ENCODE measurements around the gene RPP25L.

The RPP25L gene

DNA sequence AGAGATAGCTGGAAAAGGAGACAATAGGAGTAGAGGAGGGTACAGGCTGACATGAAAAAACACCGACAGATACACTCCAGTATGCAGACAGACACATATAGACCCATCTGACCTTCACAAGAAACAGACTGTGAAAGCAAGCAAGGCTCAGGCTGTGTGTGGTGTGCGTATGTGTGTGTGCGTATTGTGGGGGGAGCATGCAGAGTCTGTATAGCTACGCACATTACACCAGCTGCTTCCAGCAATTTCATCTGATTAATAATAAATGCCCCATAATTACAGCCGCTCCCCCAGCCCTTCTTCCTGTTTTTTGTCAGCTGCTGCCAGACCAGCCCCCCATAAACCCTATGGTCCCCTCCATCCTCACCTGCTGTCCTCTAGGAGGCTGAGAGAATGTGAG lies 29.1 kb downstream of the RPP25L start:
- DNase-seq: no peak

DNA sequence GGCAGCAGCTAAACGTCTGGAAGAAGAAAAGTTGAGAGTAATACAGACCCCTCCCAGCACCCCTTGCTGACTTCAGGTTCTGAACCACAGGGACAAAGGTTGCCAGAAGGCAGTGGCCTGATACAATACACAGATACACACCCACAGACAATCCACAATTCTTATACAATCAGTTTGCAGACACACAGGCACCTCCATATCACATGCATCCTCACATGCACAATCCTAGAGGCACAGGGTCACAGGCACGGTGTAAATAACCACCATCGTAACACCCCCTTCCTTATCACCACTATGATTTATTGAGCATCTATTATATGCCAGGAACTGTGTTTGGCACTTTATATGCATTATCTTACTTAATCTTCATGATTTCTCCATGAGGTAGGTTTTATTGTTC lies 30.6 kb downstream of the RPP25L start:
- no peak for DNase-seq

GRCh38 chr9:34580358-34580757 lies 31.5 kb downstream of the RPP25L start:
- DNase-seq: no peak

DNA sequence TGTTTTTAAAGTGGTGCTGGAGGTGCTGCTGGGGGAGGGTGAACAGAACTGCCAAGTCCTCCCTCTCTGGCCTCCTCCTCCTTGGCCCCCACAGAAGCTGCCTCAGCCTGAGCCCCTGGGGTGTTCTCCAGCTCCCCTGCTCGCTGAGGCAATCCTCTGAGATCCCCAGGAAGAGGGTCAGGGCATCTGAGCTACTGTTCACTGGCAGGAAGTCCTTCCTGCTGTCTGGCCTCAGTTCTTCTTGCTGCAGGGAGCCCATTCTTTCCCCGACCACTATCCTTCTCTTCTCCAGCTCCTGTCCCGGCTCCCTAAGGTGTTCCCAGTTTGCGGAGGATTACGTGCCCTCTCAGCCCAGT lies 32.1 kb downstream of the RPP25L start:
- no peak for DNase-seq

DNA sequence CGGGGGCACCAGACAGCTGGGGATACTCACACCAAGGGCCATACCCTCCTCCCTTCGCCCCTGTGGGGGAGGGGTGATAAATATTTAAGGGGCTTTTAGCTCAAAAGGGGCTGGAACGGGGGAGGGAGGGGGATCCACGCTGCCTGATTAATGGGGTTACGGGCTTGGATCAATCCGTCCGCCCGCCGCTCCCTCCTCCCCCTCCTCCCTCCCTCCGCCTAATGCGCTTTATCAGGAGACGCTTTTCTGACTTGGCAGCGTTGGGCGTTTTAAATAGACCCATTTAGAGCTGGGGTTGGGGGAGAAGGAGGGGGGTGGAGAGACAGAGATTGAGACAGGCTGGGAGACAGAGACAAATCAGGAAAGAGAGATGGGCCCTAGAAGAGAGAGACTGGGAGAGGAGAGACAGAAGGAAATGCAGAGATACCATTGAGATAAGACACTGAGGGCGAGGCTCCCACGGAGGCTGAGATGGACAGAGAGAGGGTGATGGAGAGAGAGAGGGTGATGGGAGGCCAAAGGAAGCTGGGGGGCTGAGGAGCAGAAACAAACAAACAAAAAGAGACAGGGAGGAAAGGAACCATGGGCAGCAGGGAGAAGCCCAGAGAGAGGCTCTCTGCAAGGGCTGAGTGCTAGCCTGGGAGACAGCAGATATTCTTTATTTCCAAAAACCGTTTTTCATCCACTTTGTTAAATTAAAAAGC lies 32.6 kb downstream of the RPP25L start:
- no peak for DNase-seq

GRCh38 chr9:34578241-34579103 lies 33.4 kb downstream of the RPP25L start:
- peak; percentile 14 for DNase-seq

- DNase-seq: no peak
These were observed 34.3 kb downstream of the RPP25L start for GRCh38 chr9:34577400-34578240.

DNA sequence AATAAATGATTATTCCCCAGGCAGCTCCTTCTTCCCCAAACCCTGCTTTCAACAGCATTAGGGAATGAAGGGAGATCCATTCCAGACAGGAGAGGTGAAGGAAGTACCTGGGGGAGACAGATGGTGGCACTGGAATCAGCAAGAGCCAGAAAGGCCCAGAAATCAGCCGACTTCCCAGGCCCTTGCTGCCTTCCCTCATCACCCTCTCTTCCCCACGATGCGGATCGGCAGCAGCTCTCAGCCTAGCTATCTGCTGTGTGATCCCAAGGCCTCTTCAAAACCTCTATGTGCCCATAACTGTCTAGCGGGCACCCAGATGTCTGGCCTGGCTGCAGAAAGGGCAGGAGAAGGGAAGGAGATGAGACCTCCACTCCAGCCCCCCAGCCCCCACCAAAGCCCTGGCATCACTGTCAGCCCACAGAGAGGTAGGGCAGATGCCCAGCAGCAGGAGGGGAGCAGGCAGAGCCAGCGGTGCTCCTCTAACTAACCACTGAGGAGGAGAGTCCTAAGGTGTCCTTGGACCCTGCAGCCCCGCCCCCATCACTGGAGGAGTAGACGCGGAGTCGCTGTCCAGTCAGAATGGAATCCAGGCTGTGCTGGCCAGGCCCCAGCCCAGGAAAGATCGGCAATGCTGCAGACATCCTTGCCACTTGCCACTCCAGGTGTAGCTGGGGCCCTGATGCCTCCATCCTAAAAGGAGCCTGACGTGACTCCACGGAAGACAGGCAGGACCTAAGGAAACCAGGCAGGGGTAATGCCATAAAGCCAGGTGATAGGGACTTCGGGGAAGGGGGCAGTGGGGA lies 35.1 kb downstream of the RPP25L start:
- DNase-seq: no peak

- DNase-seq: no peak
These were observed 35.9 kb downstream of the RPP25L start for GRCh38 chr9:34575862-34576596.

DNA sequence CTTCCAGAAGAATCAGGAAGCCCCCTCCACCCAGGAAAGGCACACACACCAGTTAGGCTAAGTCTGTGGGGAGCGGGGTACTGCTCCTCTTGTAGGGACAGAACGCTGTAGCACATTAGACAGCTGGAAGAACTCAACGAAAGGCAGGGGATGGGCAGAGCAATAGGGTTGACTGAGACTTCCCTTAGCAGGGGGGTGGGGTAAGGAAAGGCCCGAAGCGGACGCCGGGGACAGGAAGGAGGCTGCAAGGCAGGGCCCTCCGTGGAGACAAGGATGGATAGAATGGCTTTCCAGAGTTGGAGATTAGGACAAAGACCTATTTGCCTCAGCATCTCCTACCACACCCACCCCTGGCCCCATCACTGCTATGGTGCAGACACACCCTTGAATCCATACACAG lies 36.7 kb downstream of the RPP25L start:
- no peak for DNase-seq

DNA sequence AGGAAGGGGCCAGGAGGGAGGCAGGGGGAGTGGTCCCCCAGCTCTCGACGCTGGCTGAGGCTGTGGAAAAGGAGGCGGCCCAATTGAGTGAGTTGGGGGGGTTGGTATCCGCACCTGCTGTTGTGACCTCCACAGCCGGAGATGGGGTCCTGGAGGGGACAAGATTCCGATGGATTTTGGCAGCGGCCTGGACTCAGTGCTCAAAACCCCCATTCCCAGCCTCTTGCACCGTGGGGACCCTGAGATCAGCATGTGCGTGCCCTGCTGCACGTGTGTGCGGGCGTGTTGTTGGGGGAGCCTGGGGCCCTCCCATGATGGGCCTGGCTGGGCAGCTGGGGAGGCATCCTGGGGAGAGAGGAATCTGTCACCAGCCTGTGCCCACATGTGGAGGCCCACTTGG lies 37.3 kb downstream of the RPP25L start:
- DNase-seq: no peak

DNA sequence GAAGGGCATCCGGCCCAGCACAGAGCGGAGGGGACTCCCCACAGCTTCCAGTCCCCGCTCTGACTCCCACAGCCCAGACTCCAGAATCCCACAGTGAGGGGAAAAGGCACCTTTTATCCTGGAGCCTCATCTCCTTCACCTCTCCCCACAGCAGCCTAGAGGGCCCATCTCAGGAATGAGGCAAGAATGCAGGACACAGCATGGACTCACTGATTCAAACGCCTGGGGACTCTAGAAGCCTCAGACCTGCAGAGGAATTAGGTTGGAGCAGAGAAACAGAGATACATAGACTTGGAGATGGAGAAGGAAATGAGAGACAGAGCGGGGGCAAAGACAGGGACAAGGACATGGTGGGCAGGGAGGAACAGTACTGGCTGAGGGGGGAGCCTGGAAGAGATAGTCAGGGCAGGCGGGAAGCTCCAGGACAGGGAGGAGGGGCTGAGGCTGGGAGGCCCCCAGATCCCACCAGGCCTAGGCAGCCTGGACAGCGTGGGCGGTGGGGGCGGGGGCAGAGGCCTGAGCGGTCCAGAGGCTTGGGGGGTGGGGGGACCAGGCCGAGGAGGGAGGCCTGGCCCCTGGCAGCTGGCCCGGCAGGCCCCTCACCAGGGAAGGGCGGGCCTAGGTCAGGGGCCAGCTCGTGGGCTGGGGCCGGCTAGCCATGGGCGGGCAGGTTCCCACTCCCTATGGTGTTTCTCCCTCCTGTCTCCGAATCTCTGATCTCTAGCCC lies 38.1 kb downstream of the RPP25L start:
- DNase-seq: no peak

- DNase-seq: no peak
These were observed 39.3 kb downstream of the RPP25L start for GRCh38 chr9:34572628-34573027.

- no peak for DNase-seq
These were observed 39.8 kb downstream of the RPP25L start for GRCh38 chr9:34572092-34572491.

- DNase-seq: no peak
These were observed 40.5 kb downstream of the RPP25L start for GRCh38 chr9:34571481-34571810.

GRCh38 chr9:34570809-34571480 lies 41.0 kb downstream of the RPP25L start:
- DNase-seq: no peak

- no peak for DNase-seq
These were observed 41.5 kb downstream of the RPP25L start for GRCh38 chr9:34570376-34570775.

DNA sequence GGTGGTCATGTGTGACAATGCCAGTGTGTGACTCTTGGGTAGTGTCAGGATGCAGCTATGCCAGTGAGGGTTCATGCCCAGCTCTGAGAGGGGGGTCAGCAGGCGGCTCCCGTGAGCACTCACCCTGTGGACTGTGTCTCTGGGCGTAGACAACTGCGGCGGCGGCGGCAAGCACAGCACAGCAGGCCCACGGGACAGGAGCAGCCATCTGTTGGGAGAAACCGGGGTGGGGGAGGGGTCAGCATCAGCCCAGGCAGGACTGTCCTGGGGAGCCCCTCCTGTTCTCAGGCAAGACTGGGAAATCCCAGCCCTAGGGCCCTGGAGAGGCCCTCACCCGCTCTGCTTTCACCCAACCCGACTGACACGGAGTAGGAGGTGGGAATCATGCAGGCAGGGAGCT lies 43.1 kb downstream of the RPP25L start:
- no peak for DNase-seq

GRCh38 chr9:34568133-34568532 lies 43.8 kb downstream of the RPP25L start:
- no peak for DNase-seq

GRCh38 chr9:34566972-34567371 lies 44.9 kb downstream of the RPP25L start:
- no peak for DNase-seq

GRCh38 chr9:34566322-34566721 lies 45.6 kb downstream of the RPP25L start:
- no peak for DNase-seq

All from kidney glomerular epithelial cell (primary cell).